Putamen (tissue), 1 donor: ENCODE results near the gene RPA1.
"Not testable (repeated sequence)": the region's sequence is repeated elsewhere in the genome, so short reads cannot be mapped to it uniquely, and the experiment has no call there.

ENCODE experiments used
- DNase-seq: peaks from one replicate; pipeline ENCODE4 v3.0.0-alpha.2; 2016; ENCODE audit warnings: low spot score

Gene RPA1

GRCh38 chr17:1829592-1830257 lies at the start of gene RPA1, which contains the start of gene SMYD4:
RPA1 (plus strand) TSS chr17:1830005; CDS start chr17:1830094, 89 bp downstream.
SMYD4 (minus strand) TSS chr17:1829902; CDS start chr17:1827994, 1,908 bp downstream.
- DNase-seq: peak; percentile 88

DNA sequence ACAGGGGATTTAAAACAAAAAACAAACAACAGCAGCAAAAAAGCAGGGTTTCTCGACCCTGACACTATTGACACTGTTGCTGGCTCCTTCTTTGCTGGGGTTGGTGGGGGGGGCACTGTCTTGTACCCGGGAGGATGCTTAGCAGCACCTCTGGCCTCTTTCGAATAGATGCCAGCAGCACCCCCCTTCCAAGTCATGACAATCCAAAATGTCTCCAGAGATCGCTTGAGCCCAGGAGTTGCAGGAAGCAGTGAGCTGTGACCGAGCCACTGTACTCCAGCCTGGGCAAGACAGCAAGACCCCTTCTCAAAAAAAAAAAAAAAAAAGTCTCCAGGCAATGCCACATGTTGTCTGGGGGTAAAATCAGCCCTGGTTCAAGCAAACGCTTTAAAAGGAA lies 47.6 kb upstream of the RPA1 start:
- no peak for DNase-seq

- no peak for DNase-seq
Observed at GRCh38 chr17:1783271-1783670, 46.5 kb upstream of the RPA1 start.

- no peak for DNase-seq
Observed at GRCh38 chr17:1783834-1784611, 45.8 kb upstream of the RPA1 start.

GRCh38 chr17:1785930-1786329 lies 43.9 kb upstream of the RPA1 start:
- no peak for DNase-seq

DNA sequence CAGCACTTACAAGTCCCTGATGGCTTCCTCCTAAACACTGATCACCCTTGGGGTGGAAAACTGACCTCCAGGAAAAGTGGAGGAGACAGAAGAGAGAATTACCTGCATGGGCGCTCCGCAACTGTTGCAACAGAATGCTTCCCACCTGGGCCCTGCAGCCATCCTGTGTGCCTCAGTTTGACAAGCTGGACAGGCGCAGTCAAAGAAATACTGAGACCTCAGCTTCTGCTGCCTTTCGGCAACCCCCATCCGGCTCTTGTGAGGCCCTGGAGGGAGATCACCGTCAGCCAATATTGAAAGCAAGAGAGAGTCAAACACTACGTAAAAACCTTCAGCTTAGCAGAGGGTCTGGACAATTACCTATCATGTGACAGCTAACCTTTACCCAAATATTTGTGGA lies 43.1 kb upstream of the RPA1 start:
- DNase-seq: no peak

- no peak for DNase-seq
Observed at GRCh38 chr17:1787301-1787902, 42.4 kb upstream of the RPA1 start.

DNA sequence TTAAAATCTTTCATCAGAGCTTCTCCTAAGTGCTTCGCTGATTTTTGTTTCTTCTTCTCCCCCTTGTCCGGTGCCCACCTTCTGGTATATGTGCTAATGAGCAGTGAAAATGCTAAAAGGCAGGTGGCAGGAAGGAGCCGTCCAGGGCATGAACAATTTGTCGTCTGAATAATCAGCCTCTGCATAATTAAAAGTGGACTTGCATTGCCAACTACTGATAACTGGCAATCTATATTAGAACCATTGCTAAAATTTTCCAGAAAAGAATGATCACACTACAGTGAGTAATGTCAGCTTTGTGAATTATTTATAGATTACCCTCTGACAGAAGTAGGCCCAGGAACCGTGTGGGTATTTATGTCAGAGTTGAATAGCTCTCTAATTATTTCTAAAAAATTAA lies 39.9 kb upstream of the RPA1 start:
- DNase-seq: no peak

- no peak for DNase-seq
Observed at GRCh38 chr17:1792495-1793446, 37.0 kb upstream of the RPA1 start.

GRCh38 chr17:1793447-1793806 lies 36.4 kb upstream of the RPA1 start:
- DNase-seq: no peak

DNA sequence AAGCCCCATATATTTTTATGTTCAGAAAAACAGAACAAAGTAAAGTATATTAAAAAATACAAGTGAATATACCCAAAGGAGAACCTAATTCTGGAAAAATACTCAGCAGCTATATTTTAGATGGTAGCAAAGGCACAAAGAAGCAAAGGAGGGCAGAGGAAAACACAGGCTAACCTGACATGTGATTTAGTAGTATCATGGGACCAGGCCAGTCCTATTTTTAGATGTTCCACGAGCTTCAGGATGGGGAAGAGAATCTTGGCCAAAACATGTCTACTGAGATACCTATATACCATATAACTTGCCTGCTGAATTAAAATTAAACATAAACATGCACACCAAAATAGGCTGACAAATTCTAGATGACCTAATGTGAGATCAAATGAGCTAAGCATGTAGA lies 33.0 kb upstream of the RPA1 start:
- DNase-seq: no peak

GRCh38 chr17:1797323-1797722 lies 32.5 kb upstream of the RPA1 start:
- no peak for DNase-seq

DNA sequence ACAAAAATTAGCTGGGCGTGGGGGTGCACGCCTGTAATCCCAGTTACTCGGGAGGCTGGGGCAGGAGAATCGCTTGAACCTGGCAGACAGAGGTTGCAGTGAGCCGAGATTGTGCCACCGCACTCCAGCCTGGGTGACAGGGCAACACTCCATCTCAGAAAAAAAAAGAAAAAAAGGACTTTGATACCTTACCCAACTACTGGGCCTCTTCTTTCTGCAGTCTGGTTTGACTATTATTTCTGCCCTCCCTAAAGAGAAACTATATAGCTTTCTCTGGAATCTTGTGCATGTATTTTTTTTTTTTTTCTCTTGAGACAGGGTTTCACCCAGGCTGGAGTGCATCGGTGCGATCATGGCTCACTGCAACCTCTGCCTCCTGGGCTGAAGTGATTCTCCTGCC lies 32.0 kb upstream of the RPA1 start:
- not testable (repeated sequence) for DNase-seq

- DNase-seq: no peak
Observed at GRCh38 chr17:1800240-1800639, 29.6 kb upstream of the RPA1 start.

- DNase-seq: no peak
Observed at GRCh38 chr17:1800712-1801111, 29.1 kb upstream of the RPA1 start.

- DNase-seq: no peak
Observed at GRCh38 chr17:1802429-1802828, 27.4 kb upstream of the RPA1 start.

DNA sequence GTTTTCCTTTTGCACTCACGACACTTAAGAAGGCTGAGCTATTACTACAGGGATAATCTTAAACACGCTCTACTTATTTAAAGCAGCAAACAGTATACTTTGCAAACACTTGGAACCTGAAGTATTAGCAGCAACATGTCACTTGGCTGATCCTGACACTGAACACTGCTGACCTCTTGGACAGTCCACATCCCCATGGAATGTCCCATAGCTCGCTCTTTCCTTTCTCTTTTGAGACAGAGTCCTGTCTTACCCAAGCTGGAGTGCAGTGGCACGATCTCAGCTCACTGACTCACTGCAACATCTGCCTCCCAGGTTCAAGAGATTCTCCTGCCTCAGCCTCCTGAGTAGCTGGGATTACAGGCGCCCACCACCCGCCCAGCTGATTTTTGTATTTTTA lies 26.5 kb upstream of the RPA1 start:
- no peak for DNase-seq

DNA sequence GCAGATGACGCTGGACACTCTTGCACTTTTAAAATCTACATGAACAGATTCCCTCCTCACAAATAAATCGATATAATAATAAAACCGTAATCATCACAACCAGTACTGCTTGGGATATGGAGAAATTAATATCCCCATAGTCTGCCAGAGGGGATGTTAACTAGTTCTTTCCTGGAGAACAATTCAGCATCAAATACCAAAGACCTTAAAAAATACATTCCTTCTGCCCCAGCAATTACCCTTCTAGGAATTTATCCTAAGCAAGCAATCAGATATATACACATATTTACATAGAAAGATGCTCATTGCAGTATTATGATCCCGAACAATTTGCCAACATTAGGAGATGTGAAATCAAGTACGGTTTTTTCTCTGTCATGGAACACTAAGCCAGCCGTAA lies 21.9 kb upstream of the RPA1 start:
- DNase-seq: no peak

DNA sequence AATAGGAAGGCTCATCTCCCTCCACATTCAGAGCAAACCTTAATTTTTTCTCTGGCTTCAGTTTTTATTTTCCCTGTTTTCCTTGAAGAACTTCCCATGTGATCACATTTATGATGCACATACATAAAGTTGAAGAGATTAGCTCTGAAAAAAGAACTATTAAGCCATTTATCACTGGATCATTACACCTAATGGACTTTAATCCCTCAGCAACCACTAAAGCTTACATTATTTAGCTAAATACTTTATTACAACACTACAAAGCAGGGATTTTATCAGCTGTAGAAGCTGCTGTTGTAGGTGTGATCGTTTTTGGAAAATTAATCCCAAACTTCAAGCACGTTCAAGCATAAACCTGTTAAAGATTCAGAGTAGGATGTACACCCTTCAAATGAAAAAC lies 21.2 kb upstream of the RPA1 start:
- DNase-seq: no peak

DNA sequence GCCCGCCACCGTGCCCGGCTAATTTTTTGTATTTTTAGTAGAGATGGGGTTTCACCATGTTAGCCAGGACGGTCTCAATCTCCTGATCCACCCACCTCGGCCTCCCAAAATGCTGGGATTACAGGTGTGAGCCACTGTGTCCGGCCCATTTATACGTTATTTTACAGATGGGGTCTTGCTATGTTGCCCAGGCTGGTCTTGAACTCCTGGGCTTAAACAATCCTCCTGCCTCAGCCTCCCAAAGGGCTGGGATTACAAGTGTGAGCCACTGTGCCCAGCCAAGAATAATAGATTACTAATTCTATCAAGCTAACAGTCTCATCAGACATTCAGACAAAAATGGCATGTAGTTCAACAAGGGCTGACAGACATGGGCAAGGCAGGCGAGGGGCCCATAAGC lies 20.0 kb upstream of the RPA1 start:
- DNase-seq: not testable (repeated sequence)

DNA sequence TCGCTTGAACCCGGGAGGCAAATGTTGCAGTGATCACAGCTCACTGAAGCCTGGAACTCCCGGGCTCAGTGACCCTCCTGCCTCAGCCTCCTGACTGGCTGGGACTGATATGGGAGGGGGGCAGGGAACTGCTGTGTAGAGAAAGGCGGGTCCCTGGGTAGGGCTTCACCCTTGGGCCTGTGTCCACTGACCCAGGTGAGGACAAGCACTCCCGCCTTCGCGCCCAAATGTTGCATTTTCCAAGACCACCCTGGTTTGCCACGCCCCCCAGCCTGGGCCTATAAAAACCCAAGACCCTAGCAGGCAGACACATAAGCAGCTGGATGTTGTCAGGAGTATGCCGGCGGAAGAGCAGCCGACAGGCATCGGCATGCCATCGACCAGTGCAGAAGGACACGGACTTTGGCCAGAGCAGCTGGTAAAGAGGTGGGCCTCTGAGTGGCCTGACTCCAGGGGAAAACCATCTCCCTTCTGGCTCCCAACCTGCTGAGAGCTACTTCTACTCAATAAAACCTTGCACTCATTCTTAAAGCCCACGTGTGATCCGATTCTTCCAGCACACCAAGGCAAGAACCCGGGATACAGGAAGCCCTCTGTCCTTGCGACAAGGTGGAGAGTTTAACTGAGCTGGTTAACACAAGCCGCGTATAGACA lies 19.2 kb upstream of the RPA1 start:
- no peak for DNase-seq

GRCh38 chr17:1813088-1813487 lies 16.7 kb upstream of the RPA1 start:
- no peak for DNase-seq
